GM21737 (cell line): ENCODE data around the gene KRTAP19-8.

Source experiments
- ATAC-seq: cut with Tn5 transposase; IDR thresholded peaks from one replicate; pipeline ENCODE4 v1.9.1; 2021; ENCODE audit warnings: mild to moderate bottlenecking, moderate library complexity; ENCODE audit not compliant: unreplicated experiment

Gene KRTAP19-8

DNA sequence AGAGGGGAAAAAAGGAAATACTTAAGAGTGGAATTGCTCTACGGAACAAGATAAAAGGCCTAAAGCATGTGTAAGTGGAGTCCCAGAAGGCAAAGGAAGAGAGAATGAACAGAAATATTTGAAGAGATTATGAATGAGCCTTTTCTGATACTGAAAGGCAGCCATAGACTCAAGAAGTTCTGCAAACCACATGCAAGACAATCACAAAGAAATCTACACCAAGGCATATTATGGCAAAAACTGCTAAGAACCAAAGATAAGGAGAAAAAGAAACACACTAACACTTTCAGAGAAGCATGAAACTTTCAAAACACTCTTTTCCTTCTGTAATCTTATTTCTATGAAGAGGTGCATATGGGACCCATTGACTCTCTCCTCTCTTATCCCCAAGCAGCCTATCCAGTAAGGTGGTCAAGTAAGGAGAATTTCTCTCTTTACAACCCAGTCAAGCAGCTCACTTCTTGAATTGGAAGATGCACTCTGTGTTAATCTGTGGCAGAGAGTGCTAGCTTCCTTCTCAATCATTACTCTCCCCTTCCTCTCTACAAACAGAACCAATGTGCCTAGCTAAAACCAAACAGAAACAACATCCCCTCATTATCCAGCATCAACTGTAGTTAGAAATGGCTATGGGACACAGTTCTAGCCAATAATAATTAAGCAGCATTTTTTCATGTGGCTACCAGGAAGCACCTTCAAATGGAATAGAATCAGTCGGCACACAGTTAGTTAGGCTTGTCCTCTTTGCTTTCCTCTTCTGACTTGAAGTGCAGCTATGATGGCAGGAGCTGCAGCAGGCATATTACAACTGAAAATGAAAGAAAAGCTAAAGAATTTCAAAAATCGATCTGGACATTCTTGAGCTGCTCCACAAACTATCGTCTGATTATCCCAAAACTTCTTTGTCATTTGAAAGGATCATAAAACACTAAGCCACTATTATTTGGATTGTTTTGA is 25.9 kb downstream of the KRTAP19-8 start:
- ATAC-seq = no peak

DNA sequence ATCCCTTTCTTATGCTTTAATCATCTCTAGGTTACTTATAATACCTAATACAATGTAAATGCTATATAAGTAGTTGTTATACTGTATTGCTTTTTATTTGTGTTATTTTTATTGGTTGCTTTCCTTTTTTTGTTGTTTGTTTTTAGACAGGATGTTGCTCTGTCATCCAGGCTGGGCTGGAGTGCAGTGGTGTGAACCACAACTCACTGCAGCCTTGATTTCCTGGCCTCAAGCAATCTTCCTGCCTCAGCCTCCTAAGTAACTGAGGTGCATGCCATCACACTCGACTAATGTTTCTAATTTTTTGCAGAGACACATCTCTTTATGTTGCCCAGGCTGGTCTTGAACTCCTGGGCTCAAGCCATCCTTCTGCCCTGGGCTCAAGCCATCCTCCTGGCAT is 26.9 kb downstream of the KRTAP19-8 start:
- ATAC-seq = no peak

DNA sequence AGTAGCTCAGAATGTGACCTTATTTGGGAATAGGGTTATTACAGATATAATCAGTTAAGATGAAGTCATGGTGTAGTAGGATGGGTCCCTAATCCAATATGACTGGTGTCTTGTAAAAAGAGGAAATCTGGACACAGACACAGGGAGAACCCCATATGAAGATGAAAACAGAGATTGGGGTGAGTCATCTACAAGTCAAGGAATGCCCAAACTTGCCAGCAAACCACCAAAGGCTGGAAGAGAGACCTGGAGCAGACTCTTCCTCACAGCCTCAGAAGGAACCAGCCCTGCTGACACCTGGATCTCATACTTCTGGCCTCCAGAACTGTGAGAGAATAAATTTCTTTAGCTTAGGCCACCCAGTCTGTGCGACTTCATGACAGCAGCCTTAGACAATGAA is 29.9 kb downstream of the KRTAP19-8 start:
- no peak for ATAC-seq

DNA sequence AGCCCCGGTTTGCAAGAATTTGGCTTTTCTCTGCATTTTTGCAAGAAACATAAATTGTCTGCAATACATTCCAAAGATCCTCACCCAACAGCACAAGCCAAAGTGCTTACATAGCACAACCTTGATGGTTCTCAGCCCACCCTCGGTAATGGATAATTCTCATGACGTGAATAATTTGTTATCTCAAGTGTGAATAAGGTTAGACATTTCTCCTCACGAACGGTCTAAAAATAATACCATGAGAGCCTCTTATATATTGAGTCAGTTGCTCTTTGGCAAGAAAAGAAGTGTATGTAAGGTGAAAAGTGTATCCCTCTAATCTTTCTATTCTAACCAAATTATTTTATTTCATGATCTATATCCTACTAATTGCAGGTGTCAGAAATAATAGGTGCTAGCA is 33.3 kb downstream of the KRTAP19-8 start:
- ATAC-seq = no peak

DNA sequence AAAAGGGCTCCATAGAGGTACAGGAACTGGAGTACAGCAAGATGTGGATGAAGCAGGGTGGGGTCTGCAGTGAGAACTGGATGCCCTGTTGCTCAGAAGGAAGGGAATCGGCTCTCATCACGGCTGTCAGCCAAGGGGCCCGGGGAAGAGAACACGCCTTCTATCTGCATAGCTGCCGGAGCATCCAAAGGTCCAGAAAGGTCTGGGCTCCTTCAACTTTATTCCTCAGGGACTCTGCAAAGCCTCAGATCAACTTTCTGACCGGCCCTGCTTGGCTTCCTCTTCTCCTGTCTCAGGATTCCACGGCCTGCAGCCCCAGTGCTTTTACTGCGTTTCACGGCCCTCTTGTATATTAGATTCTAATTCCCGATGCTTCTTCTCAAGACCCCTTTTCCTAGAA is 34.8 kb downstream of the KRTAP19-8 start:
- ATAC-seq = no peak

DNA sequence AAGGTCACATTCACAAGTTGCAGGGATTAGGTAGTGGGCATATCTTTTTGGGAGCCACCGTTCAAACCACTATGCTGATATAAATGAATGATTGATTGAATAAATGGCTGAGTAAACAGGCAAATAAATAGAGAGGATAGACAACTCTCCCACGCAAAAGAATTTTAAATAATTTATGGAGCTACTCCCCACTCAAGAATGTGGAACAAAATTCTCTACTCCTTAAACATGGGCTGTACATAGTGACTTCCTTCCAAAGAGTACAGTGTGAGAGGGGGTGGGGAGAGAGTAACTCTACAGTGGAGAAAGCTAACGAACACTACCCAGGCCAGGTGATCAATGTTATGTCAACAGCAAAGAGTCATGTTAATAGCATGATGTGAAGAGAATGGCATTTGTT is 40.7 kb downstream of the KRTAP19-8 start:
- ATAC-seq = no peak

DNA sequence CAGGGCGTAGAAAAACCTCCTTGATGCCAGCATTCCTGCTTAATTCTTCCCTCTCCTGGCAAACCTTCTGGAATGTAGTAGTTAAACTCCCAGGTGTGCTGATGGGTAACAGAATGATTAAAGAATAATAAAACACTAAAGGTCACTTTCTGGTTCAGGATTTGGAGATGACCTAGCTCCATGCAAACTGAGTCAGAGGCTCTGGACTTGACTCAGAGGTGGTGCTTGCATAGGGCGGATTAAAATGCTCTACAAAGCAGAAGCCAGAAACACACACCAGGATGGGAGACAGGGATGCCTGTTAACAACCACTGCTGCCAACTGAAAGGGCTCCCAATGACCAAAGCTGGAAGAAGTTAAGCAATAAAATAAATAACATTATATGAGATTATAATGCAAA is 41.5 kb downstream of the KRTAP19-8 start:
- no peak for ATAC-seq

DNA sequence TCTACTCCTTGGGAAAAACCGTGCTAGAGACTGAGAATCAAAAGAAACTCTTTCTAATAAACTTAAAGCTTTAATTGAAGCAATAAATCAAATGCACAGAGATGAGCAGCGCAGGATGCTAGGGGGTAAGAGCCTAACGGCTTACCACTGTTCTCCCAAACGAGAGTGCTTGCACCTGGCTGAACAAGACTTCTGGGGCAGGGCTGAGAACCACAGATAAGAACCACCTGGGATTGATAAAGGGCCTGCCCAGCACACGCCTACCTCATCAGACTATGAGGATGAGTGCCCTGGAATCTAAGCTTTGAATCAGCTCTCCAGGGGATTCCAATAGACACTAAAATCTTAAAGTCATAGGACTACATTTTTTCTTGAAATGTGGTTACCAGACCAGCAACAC is 43.3 kb downstream of the KRTAP19-8 start:
- ATAC-seq = no peak

DNA sequence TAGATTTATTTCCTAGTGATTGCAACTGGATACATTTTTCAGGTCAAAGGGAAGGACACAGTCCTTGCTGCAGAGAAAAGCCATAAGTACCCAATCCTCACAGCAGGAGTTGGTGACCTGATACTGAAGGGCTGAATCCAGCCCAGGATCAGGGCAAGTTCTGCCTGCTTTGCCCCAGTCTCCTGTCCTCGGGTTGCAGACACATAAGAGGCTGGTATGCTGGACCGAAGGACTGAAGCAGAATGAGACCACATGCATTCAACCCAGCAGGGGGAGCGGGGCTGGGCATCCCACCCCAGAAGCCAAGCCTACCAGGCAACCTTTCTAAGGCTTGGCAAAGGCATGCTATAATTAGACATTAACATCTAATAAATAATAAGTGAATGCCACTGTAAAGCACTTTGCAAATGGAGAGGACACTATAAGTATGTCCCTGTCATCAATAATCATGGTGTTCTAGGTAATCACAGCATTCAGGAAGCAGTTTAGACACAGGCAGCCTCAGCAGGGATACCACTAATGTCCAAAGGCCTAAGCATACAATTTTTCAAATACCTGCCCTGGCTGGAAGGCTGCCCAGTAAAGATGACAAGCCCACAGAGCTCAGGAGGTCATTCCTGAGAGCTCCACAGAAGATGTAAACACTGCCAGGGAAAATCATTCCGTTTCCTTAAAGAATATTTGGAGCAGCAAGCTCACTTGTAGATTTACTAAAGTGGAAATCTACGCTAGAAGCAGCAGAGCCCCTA is 47.6 kb downstream of the KRTAP19-8 start:
- no peak for ATAC-seq

DNA sequence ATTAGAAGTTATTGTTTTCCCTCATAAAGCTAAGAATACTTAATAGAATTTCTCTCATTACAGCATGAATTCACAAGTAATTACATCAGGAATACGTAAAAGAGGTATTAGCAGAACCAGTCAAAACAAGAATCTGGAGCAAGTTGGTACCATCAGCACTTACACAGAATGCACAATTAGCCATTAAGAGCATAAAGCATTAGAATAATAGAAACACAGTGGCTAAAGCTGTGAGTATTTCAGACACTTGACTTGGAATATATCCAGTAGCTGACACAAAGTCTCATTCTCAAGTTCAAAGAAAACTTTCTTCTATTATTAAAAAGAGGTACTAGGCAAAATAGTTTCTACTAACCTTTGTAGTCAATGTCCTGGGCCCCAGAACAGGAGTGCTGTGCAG is 49.6 kb downstream of the KRTAP19-8 start:
- ATAC-seq = no peak
